Liver (tissue), 3 donors: Measurements from ENCODE around the gene RUNDC3A.

Experiments
- ATF3 ChIP-seq: IDR thresholded peaks from 2 replicates; pipeline ENCODE4 v1.6.1; 2016; ENCODE audit warnings: antibody characterized with exemption
- CTCF ChIP-seq: fragments of 150-350 bp; IDR thresholded peaks from 2 replicates; pipeline ENCODE4 v1.5.1; 2017; ENCODE audit warnings: improper control_type of control experiment, low read depth, low read length; ENCODE audit not compliant: missing input control
- EGR1 ChIP-seq, 2 donors: IDR thresholded peaks; 2 replicates each; pipeline ENCODE4 v1.6.1; 2016 to 2018; ENCODE audit warnings: antibody characterized with exemption in 2 of 2, low read depth in 2 of 2
- GABPA ChIP-seq, 2 donors: IDR thresholded peaks in 1 of 2; conservative IDR thresholded peaks in 1 of 2; 2 replicates each; pipeline ENCODE4 v1.6.1; 2016; ENCODE audit warnings: antibody characterized with exemption in 2 of 2, mild to moderate bottlenecking in 1 of 2, moderate library complexity in 1 of 2
- JUND ChIP-seq, 2 donors: IDR thresholded peaks; 2 replicates each; pipeline ENCODE4 v1.6.1; 2016; ENCODE audit warnings: antibody characterized with exemption in 2 of 2
- REST ChIP-seq: IDR thresholded peaks from 2 replicates; pipeline ENCODE4 v1.6.1; 2016; ENCODE audit warnings: antibody characterized with exemption, mild to moderate bottlenecking
- RXRA ChIP-seq, 2 donors: IDR thresholded peaks; 2 replicates each; pipeline ENCODE4 v1.6.1; 2017 to 2018; ENCODE audit warnings: antibody characterized with exemption in 2 of 2, mild to moderate bottlenecking in 1 of 2
- TAF1 ChIP-seq: conservative IDR thresholded peaks from 2 replicates; pipeline ENCODE4 v1.6.1; 2016; ENCODE audit warnings: antibody characterized with exemption, mild to moderate bottlenecking
- YY1 ChIP-seq: IDR thresholded peaks from 2 replicates; pipeline ENCODE4 v1.6.1; 2016; ENCODE audit warnings: antibody characterized with exemption, mild to moderate bottlenecking
- TF ChIP-seq, protein P1 (sequence below): IDR thresholded peaks from 2 replicates; pipeline ENCODE4 v1.6.1; 2016; ENCODE audit warnings: antibody characterized with exemption
- TF ChIP-seq, protein P2 (sequence below): IDR thresholded peaks from 2 replicates; pipeline ENCODE4 v1.6.1; 2016; ENCODE audit warnings: antibody characterized with exemption
- donor health status: healthy.
- donor health status: healthy.

GRCh38 chr17:44359006-44359405, 50.6 kb downstream of the RUNDC3A start:
- TF ChIP-seq CTCF = no peak
- TF ChIP-seq, protein P1, sequence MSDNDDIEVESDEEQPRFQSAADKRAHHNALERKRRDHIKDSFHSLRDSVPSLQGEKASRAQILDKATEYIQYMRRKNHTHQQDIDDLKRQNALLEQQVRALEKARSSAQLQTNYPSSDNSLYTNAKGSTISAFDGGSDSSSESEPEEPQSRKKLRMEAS = no peak
- TF ChIP-seq YY1 = no peak
- no peak for TF ChIP-seq ATF3
- no peak for TF ChIP-seq EGR1 (IDR thresholded peaks at IDR 0.05; ENCODE audit: low read depth in 2 of 2)
- TF ChIP-seq RXRA (IDR thresholded peaks at IDR 0.05) = no peak
- no peak for TF ChIP-seq REST
- TF ChIP-seq, protein P2, sequence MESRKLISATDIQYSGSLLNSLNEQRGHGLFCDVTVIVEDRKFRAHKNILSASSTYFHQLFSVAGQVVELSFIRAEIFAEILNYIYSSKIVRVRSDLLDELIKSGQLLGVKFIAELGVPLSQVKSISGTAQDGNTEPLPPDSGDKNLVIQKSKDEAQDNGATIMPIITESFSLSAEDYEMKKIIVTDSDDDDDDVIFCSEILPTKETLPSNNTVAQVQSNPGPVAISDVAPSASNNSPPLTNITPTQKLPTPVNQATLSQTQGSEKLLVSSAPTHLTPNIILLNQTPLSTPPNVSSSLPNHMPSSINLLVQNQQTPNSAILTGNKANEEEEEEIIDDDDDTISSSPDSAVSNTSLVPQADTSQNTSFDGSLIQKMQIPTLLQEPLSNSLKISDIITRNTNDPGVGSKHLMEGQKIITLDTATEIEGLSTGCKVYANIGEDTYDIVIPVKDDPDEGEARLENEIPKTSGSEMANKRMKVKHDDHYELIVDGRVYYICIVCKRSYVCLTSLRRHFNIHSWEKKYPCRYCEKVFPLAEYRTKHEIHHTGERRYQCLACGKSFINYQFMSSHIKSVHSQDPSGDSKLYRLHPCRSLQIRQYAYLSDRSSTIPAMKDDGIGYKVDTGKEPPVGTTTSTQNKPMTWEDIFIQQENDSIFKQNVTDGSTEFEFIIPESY = no peak
- TF ChIP-seq JUND (IDR thresholded peaks at IDR 0.05) = no peak
- no peak for TF ChIP-seq TAF1
- TF ChIP-seq GABPA (IDR thresholded peaks at IDR 0.05 in 1 of 2, conservative IDR thresholded peaks at IDR 0.05 in 1 of 2) = no peak
